WERI-Rb-1 (cell line): ENCODE data around the gene MRPS34.
"Not testable (repeated sequence)": the region's sequence is repeated elsewhere in the genome, so short reads cannot be mapped to it uniquely, and the experiment has no call there.

ENCODE experiments used
- DNase-seq: peaks from one replicate; pipeline ENCODE4 v3.0.0-alpha.2; 2020
- H3K27ac ChIP-seq: fragments of 250-450 bp; sonication (Bioruptor Pico); 2 replicates; pipeline ENCODE4 v1.5.1; 2020; ENCODE audit warnings: mild to moderate bottlenecking, moderate library complexity
- H3K27me3 ChIP-seq: fragments of 250-450 bp; sonication (Bioruptor Pico); 2 replicates; pipeline ENCODE4 v1.5.1; 2021; ENCODE audit warnings: mild to moderate bottlenecking, low read depth, moderate library complexity; ENCODE audit not compliant: insufficient read depth, severe bottlenecking
- H3K36me3 ChIP-seq: fragments of 250-450 bp; sonication (Bioruptor Pico); 2 replicates; pipeline ENCODE4 v1.5.1; 2020; ENCODE audit warnings: mild to moderate bottlenecking, moderate library complexity
- H3K4me3 ChIP-seq: 2 replicates; pipeline ENCODE4 v1.5.1; 2011; ENCODE audit warnings: low read depth, mild to moderate bottlenecking, control low read depth, low read length
- H3K9me3 ChIP-seq: fragments of 250-450 bp; sonication (Bioruptor Pico); 2 replicates; pipeline ENCODE4 v1.5.1; 2021; ENCODE audit warnings: mild to moderate bottlenecking, moderate library complexity; ENCODE audit not compliant: severe bottlenecking
- CTCF ChIP-seq: IDR thresholded peaks from 2 replicates; pipeline ENCODE4 v1.5.1; 2011; ENCODE audit warnings: low read depth, mild to moderate bottlenecking, control low read depth, inconsistent platforms, low read length

Gene MRPS34

GRCh38 chr16:1740234-1740633, 32.7 kb downstream of the MRPS34 start:
- no peak overlapping the region for H3K27ac ChIP-seq
- H3K4me3 ChIP-seq = no peak overlapping the region
- H3K36me3 ChIP-seq = peaks cover 20% of the 10 kb centered on the region
- no peaks in the 10 kb centered on the region for H3K27me3 ChIP-seq
- no peak for TF ChIP-seq CTCF
- DNase-seq = no peak
- H3K9me3 ChIP-seq = no peaks in the 10 kb centered on the region

GRCh38 chr16:1734816-1735215, 38.1 kb downstream of the MRPS34 start:
- Histone ChIP-seq H3K27ac (no peak overlapping the region), H3K27me3 (no peaks in the 10 kb centered on the region), H3K4me3 (no peak overlapping the region), H3K36me3 (peaks cover 38% of the 10 kb centered on the region), H3K9me3 (no peaks in the 10 kb centered on the region)
- DNase-seq = no peak
- no peak for TF ChIP-seq CTCF

- DNase-seq = no peak
- Histone ChIP-seq H3K27me3 (no peaks in the 10 kb centered on the region), H3K4me3 (no peak overlapping the region), H3K36me3 (peaks cover 41% of the 10 kb centered on the region), H3K27ac (no peak overlapping the region), H3K9me3 (no peaks in the 10 kb centered on the region)
- no peak for TF ChIP-seq CTCF
These were observed 38.8 kb downstream of the MRPS34 start for GRCh38 chr16:1734123-1734522.

GRCh38 chr16:1732551-1732987, 40.4 kb downstream of the MRPS34 start:
- not testable (repeated sequence) for DNase-seq, H3K27ac ChIP-seq
- peaks cover 45% of the 10 kb centered on the region for H3K36me3 ChIP-seq

GRCh38 chr16:1732071-1732470, 40.9 kb downstream of the MRPS34 start:
- no peak overlapping the region for H3K4me3 ChIP-seq
- peaks cover 46% of the 10 kb centered on the region for H3K36me3 ChIP-seq
- H3K9me3 ChIP-seq = no peaks in the 10 kb centered on the region
- no peak overlapping the region for H3K27ac ChIP-seq
- TF ChIP-seq CTCF = no peak
- no peaks in the 10 kb centered on the region for H3K27me3 ChIP-seq
- no peak for DNase-seq

More at GRCh38 chr16:1732551-1732987, 40.4 kb downstream of the MRPS34 start:
- not testable (repeated sequence) for H3K9me3 ChIP-seq, H3K27me3 ChIP-seq, H3K4me3 ChIP-seq

- Histone ChIP-seq H3K36me3 (peaks cover 48% of the 10 kb centered on the region), H3K27me3 (no peaks in the 10 kb centered on the region), H3K4me3 (no peak overlapping the region), H3K9me3 (no peaks in the 10 kb centered on the region), H3K27ac (no peak overlapping the region)
- no peak for TF ChIP-seq CTCF
- no peak for DNase-seq
These were observed 41.3 kb downstream of the MRPS34 start for GRCh38 chr16:1731603-1732002.
